GM20431 (cell line): ENCODE data around the gene NLGN4Y.
"Not testable (repeated sequence)": the region's sequence is repeated elsewhere in the genome, so short reads cannot be mapped to it uniquely, and the experiment has no call there.

Experiments used
- in situ Hi-C: fragments of 300-500 bp; cut with MseI, MboI; formaldehyde crosslinking; loops from one replicate; pipeline ENCODE4 v1.15.0; 2020; ENCODE audit warnings: low sequenced_read_pairs; ENCODE audit not compliant: unreplicated experiment

Gene NLGN4Y

GRCh38 chrY:14829366-14829885 is 305.1 kb downstream of the NLGN4Y start:
- in situ Hi-C loops, result no loop called here

- in situ Hi-C loops, result no loop called here
Measured at GRCh38 chrY:14834103-14835060, 310.1 kb downstream of the NLGN4Y start.

GRCh38 chrY:14837466-14837865 is 313.1 kb downstream of the NLGN4Y start:
- in situ Hi-C loops, result no loop called here

GRCh38 chrY:14850734-14851133 is 326.4 kb downstream of the NLGN4Y start:
- in situ Hi-C loops, result no loop called here

- in situ Hi-C loops, result no loop called here
Measured at GRCh38 chrY:14860448-14860847, 336.1 kb downstream of the NLGN4Y start.

GRCh38 chrY:14861033-14861432 is 336.7 kb downstream of the NLGN4Y start:
- in situ Hi-C loops, result not testable (repeated sequence)

- in situ Hi-C loops, result no loop called here
Measured at GRCh38 chrY:14871971-14872370, 347.6 kb downstream of the NLGN4Y start.
